Prostate gland (tissue), 2 donors: ENCODE measurements around the gene CDC34. TPM values are rescaled to one million over a fixed set of nuclear protein-coding genes. Genes with fewer than 3 reads are reported as not detected.

Experiments
- DNase-seq: peaks from one replicate; pipeline ENCODE4 v3.0.0-alpha.2; 2019; ENCODE audit warnings: low spot score
- H3K27ac ChIP-seq, 2 donors: fragments of 200-600 bp; sonication (generic); 2 replicates each; pipeline ENCODE4 v1.5.1; 2017 to 2019
- H3K27me3 ChIP-seq: fragments of 200-600 bp; sonication (generic); replicated peaks from 2 replicates; pipeline ENCODE4 v1.5.1; 2019; ENCODE audit not compliant: insufficient read depth
- H3K36me3 ChIP-seq, 2 donors: fragments of 200-600 bp; sonication (generic); 1 replicate in 1 of 2; 2 replicates in 1 of 2; pipeline versions ENCODE4 v1.5.1 to v1.8.1; 2017 to 2019
- H3K4me1 ChIP-seq: fragments of 200-600 bp; sonication (generic); replicated peaks from 2 replicates; pipeline ENCODE4 v1.5.1; 2019
- H3K4me3 ChIP-seq, 2 donors: fragments of 200-600 bp; sonication (generic); 2 replicates each; pipeline ENCODE4 v1.5.1; 2017 to 2019
- H3K9me3 ChIP-seq: fragments of 200-600 bp; sonication (generic); 2 replicates; pipeline ENCODE4 v1.5.1; 2017
- POLR2A ChIP-seq: fragments of 450-650 bp; IDR thresholded peaks from one replicate; pipeline ENCODE4 v1.6.1; 2016; ENCODE audit warnings: antibody characterized with exemption, mild to moderate bottlenecking
- POLR2AphosphoS5 ChIP-seq: sonication (generic); formaldehyde crosslinking; IDR thresholded peaks from one replicate; pipeline ENCODE4 v1.6.1; 2017; ENCODE audit warnings: antibody characterized with exemption
- WGBS: methylation state at CpG from one replicate; pipeline ENCODE4 v1.1.5; 2018; 5-methylcytosine and 5-hydroxymethylcytosine counted together
- intact Hi-C: fragments of 100-400 bp; cut with DNase I; formaldehyde crosslinking; loops from one replicate; pipeline ENCODE4 v1.14.2; 2022
- total RNA-seq, 2 donors: library from RNA; depleted of rRNA; stranded (reverse); fragments of >200 nt; gene quantifications; one replicate each; pipeline ENCODE4 v1.1.0, GENCODE V29; 2016
- TF ChIP-seq, protein P1 (sequence below), 4 experiments: fragments of 200-600 bp in 2 of 4; fragments of 450-650 bp in 2 of 4; sonication (generic) in 2 of 4; IDR thresholded peaks; 1 replicate in 3 of 4; 2 replicates in 1 of 4; pipeline ENCODE4 v1.5.1; 2016 to 2019; ENCODE audit warnings: antibody characterized with exemption in 4 of 4, mild to moderate bottlenecking in 2 of 4, moderate library complexity in 2 of 4

CDC34 gene
- total RNA-seq, 2 donors from 2014 or later: 93.4 to 159 TPM

DNA sequence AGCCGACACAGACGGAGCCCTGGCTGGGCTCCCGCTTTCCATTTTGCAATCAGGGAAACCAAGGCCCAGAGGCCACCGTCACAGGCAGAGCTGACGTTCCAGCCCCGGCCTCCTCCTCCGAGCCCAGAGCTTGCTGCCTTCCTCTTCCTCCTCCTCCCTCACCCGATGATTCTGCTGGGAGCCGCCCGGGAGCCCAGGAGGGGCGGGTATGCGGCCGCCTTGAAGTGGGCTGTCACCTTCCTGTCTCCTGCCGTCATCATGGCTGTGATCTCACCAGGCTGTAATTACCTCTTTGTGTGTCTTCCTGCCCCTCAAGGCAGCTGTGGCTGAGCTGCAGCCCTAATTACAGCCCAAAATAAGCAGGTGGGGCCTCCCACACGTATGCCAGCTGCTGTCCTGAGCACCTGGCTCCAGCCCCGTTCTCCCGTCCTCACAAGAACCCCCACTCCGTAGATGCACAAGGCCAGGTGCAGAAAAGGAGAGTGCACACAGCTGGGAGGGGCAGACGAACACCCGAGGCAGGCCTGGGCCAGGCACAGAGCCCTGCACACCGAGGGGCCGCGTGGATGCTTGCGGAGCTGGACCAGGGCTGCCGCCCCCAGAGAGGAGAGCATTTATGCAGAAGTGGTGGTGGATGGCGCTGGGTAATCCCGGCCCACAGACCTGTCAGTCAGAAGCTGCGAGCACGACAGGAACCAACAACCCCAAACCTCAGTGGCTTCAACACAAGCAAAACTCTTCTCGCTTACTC lies 20.3 kb upstream of the CDC34 start:
- WGBS: 67% methylated on average over 30 of the region's 30 CpGs
- Histone ChIP-seq H3K4me3 (no peak overlapping the region), H3K4me1 (peaks cover 5% of the 10 kb centered on the region), H3K9me3 (no peaks in the 10 kb centered on the region), H3K27me3 (no peaks in the 10 kb centered on the region), H3K27ac (no peak overlapping the region), H3K36me3 (no peaks in the 10 kb centered on the region)
- TF ChIP-seq, protein P1, sequence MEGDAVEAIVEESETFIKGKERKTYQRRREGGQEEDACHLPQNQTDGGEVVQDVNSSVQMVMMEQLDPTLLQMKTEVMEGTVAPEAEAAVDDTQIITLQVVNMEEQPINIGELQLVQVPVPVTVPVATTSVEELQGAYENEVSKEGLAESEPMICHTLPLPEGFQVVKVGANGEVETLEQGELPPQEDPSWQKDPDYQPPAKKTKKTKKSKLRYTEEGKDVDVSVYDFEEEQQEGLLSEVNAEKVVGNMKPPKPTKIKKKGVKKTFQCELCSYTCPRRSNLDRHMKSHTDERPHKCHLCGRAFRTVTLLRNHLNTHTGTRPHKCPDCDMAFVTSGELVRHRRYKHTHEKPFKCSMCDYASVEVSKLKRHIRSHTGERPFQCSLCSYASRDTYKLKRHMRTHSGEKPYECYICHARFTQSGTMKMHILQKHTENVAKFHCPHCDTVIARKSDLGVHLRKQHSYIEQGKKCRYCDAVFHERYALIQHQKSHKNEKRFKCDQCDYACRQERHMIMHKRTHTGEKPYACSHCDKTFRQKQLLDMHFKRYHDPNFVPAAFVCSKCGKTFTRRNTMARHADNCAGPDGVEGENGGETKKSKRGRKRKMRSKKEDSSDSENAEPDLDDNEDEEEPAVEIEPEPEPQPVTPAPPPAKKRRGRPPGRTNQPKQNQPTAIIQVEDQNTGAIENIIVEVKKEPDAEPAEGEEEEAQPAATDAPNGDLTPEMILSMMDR (IDR thresholded peaks at IDR 0.05): no peak
- TF ChIP-seq POLR2A (no peak), POLR2AphosphoS5 (no peak)
- no peak for DNase-seq
- intact Hi-C loops: no loop called here

DNA sequence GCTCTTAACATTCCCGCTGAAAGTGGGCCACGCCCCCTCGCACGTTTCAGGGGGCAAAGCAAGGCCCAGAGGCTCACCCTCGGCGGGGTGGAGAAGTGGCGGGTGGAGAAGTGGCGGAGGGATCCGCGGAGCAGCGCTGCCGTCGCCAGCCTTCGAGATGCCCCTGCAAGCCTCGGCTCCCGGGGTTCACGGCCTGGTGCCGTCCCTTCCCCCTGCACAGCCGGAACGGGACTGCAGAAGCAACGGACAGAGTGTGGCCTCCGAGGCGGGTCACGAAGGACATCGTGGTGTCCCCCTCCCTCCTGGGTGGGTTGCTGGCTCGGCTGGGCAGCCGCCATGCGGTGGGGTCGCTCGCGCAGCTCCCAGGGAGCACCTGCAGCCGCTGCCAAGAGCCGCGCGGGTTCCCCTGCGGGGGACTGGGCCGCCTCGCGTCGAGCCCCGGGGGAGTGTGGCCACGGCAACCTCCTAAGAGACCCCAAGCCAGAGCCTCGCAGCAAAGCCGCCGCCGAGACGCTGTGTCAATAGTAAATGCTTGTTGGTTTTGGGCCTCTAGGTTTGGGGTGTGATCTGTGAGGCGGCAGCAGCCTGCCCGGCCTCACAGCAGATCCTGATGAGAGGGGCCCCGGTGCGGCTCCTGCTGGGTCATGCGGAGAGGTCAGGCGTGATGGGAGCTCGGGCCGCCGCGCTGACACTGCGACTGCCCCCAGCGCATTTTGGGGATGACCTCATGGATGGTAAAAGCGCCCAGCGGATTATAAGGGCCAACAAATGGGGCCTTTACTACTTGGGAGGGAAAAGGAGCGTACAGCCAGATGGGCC lies 18.8 kb upstream of the CDC34 start:
- intact Hi-C loops: no loop called here
- H3K27me3 ChIP-seq: no peaks in the 10 kb centered on the region
- DNase-seq: no peak
- H3K36me3 ChIP-seq: no peaks in the 10 kb centered on the region
- TF ChIP-seq, protein P1 (IDR thresholded peaks at IDR 0.05): no peak
- TF ChIP-seq POLR2AphosphoS5 (no peak), POLR2A (no peak)
- H3K4me1 ChIP-seq: peaks cover 5% of the 10 kb centered on the region
- H3K9me3 ChIP-seq: no peaks in the 10 kb centered on the region
- H3K4me3 ChIP-seq: no peak overlapping the region
- no peak overlapping the region for H3K27ac ChIP-seq
- WGBS: 53% methylated on average over 52 of the region's 62 CpGs

DNA sequence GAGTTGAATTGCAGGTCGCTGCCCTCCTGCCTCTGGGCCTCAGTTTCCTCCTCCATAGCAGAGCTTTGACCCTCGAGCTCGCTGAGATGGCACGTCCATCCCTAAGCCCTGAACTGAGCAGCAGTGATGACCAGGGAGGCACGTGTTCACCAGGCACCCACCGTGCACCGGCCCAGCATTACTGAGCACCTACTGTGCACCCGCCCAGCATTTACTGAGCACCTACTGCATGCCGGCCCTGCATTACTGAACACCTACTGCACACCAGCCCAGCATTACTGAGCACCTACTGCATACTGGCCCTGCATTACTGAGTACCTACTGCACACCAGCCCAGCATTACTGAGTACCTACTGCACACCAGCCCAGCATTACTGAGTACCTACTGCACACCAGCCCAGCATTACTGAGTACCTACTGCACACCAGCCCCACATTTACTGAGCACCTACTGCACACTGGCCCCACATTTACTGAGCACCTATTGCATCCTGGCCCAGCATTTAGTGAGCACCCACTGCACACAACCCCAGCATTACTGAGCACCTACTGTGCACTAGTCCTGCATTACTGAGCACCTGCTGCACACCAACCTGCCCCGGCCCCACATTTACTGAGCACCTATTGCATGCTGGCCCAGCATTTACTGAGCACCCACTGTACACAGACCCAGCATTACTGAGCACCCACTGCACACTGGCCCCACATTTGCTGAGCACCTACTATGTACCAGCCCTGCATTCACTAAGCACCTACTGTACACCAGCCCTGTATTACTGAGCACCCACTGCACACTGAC lies 18.0 kb upstream of the CDC34 start:
- TF ChIP-seq POLR2AphosphoS5: no peak
- TF ChIP-seq, protein P1 (IDR thresholded peaks at IDR 0.05): no peak
- TF ChIP-seq POLR2A: no peak
- no peak for DNase-seq
- Histone ChIP-seq H3K36me3 (no peaks in the 10 kb centered on the region), H3K9me3 (no peaks in the 10 kb centered on the region), H3K27ac (no peak overlapping the region), H3K4me3 (no peak overlapping the region), H3K4me1 (no peaks in the 10 kb centered on the region), H3K27me3 (no peaks in the 10 kb centered on the region)
- intact Hi-C loops: no loop called here
- 89% methylated on average over 10 of the region's 10 CpGs for WGBS

DNA sequence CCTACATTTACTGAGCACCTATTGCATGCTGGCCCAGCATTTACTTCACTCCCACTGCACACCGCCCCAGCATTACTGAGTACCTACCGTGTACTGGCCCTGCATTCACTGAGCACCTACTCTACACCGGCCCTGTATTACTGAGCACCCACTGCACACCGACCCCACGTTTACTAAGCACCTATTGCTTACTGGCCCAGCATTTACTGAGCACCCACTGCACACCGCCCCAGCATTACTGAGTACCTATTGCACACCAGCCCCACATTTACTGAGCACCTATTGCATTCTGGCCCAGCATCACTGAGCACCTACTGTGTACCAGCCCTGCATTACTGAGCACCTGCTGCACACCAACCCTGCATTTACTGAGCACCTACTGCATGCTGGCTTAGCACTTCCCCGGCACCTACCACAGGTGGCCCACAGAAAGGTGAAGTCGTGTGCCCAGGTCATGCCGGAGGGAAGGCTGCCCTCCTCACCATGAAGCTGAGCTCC lies 17.3 kb upstream of the CDC34 start:
- intact Hi-C loops: no loop called here
- Histone ChIP-seq H3K27ac (no peak overlapping the region), H3K4me1 (no peaks in the 10 kb centered on the region), H3K36me3 (no peaks in the 10 kb centered on the region), H3K27me3 (no peaks in the 10 kb centered on the region), H3K4me3 (no peak overlapping the region), H3K9me3 (no peaks in the 10 kb centered on the region)
- TF ChIP-seq POLR2A (no peak), POLR2AphosphoS5 (no peak)
- TF ChIP-seq, protein P1 (IDR thresholded peaks at IDR 0.05): no peak
- no peak for DNase-seq
- 94% methylated on average over 8 of the region's 9 CpGs for WGBS
